Esophagus squamous epithelium (tissue), 4 donors: ENCODE measurements around the gene BARHL1.

ENCODE experiments used
- POLR2A ChIP-seq, 4 donors: fragments of 450-650 bp; IDR thresholded peaks; one replicate each; pipeline ENCODE4 v1.6.1; 2017; ENCODE audit warnings: antibody characterized with exemption in 4 of 4, mild to moderate bottlenecking in 4 of 4, moderate library complexity in 3 of 4
- TF ChIP-seq, protein P1 (sequence below), 6 experiments: fragments of 450-650 bp in 4 of 6; fragments of 200-600 bp in 2 of 6; sonication (generic) in 2 of 6; IDR thresholded peaks; one replicate each; pipeline ENCODE4 v1.5.1; 2016 to 2019; ENCODE audit warnings: antibody characterized with exemption in 6 of 6, mild to moderate bottlenecking in 4 of 6, moderate library complexity in 4 of 6

DNA sequence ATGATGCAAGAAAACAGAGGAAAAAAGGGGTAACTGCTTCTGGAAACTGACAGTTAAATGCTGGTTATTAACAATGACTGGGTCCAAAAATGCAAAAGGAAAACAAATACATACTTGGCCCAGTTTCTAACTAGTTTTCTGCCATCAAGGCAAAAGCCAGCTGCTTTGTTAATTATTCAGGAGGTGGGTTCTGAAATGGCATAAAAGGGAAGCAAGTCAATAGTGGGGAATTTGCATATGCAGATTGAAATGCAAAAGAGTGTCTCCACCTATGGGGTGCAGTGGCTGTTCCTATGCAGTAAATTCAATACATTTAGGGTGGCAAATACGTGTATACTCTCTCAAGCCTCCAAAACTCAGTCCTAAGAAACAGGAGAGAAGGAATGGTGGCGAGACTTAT is 33.4 kb downstream of the BARHL1 start:
- TF ChIP-seq, protein P1, sequence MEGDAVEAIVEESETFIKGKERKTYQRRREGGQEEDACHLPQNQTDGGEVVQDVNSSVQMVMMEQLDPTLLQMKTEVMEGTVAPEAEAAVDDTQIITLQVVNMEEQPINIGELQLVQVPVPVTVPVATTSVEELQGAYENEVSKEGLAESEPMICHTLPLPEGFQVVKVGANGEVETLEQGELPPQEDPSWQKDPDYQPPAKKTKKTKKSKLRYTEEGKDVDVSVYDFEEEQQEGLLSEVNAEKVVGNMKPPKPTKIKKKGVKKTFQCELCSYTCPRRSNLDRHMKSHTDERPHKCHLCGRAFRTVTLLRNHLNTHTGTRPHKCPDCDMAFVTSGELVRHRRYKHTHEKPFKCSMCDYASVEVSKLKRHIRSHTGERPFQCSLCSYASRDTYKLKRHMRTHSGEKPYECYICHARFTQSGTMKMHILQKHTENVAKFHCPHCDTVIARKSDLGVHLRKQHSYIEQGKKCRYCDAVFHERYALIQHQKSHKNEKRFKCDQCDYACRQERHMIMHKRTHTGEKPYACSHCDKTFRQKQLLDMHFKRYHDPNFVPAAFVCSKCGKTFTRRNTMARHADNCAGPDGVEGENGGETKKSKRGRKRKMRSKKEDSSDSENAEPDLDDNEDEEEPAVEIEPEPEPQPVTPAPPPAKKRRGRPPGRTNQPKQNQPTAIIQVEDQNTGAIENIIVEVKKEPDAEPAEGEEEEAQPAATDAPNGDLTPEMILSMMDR (IDR thresholded peaks at IDR 0.05) = no peak
- no peak for TF ChIP-seq POLR2A (IDR thresholded peaks at IDR 0.05)
